NCI-H2227 (cell line): ENCODE data around the gene UBC.

ENCODE experiments used
- DNase-seq: peaks from one replicate; lab custom pipeline; 2025; ENCODE audit not compliant: unreplicated experiment; lab: John Stamatoyannopoulos, UW

UBC gene

GRCh38 chr12:124866195-124866882 is 48.1 kb downstream of the UBC start:
- DNase-seq: no peak

DNA sequence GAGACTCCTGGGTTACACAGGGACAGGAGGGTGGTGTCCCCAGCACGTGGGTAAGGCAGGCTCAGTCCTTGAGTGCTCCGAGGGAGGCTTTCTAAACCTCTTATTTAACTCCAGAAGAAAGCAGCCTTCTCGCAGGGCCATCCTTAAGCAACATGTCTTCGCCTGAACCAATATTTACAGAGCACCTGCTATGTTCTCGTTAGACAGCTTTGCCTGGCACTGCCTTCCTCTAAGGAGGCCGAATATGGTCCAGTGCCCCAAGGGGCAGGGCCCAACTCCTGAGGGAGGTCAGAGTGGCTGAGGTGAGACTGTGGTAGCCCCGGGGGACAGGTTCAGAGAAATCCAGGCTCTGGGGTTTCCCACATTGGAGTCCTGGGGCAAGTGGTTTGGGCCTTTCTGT is 48.7 kb downstream of the UBC start:
- DNase-seq: no peak

DNA sequence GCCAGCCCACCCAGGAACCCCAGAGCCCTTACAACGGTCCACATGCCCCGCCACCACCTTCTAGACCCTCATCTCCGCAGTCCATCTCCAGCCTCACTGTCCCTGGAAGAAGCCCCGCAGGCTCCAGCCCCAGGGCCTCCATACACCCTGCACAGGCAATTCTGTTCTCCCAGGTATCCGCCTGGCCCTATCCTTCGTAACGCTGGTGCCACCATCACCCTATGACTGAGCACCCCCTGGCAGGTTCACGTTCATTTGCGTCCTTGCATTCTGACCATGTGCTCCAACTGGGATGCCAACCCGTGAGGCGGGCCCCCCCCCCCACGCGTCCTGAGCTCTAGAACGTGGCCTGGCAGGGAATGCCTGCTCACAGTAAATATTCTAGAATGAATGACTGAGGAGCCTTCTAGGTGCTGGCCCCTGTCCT is 50.1 kb downstream of the UBC start:
- DNase-seq: no peak

DNA sequence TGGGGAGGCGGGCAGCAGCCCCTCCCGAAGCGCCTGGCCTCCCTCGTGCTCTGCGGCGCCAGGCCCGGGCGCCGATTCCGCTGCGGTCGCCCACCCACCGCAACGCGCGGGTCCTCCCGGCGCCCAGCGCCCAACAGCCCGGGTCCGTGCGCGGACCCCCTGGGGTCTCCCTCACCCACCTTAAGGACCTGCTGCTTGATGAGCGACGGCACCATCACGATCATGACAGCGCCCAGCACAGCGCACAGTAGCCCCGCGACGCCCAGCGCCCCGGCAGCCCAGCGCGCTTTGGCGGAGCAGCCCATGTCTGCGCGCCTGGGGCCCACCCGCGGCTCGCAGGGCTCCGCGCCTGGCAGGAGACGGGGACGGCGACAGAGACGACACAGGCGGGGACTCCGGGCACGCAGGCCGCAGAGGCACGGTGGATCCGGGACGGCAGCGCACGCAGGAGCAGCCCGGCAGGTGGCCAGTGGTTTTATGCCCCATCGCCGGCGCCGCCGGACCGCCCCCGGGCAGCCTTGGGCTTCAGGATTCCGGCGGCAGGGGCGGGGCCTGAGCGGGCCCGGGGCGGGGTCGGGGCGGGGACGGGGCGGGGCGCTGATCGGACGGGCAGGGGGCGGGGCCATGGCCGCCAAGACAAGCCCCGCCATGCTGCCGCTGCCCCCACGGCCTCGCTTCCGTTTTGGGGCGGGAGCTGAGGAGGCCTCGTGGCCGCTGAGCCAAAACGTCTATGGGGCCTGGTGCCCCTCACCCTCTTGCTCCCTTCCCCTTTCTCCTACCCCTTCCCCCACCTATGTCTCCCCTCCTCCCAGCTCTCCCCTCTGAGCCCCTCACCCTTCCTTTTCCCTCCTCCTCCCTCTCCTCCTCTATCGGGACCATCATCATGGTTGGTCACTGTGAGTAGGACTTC is 50.8 kb downstream of the UBC start, which contains the start of gene SCARB1:
TSS of gene SCARB1 (minus strand) at position 449 of the 910 bp plus-strand sequence. CDS start at position 305, 144 bp downstream.
- peak; percentile 87 for DNase-seq

GRCh38 chr12:124862768-124863415 is 51.6 kb downstream of the UBC start:
- peak; percentile 44 for DNase-seq

DNA sequence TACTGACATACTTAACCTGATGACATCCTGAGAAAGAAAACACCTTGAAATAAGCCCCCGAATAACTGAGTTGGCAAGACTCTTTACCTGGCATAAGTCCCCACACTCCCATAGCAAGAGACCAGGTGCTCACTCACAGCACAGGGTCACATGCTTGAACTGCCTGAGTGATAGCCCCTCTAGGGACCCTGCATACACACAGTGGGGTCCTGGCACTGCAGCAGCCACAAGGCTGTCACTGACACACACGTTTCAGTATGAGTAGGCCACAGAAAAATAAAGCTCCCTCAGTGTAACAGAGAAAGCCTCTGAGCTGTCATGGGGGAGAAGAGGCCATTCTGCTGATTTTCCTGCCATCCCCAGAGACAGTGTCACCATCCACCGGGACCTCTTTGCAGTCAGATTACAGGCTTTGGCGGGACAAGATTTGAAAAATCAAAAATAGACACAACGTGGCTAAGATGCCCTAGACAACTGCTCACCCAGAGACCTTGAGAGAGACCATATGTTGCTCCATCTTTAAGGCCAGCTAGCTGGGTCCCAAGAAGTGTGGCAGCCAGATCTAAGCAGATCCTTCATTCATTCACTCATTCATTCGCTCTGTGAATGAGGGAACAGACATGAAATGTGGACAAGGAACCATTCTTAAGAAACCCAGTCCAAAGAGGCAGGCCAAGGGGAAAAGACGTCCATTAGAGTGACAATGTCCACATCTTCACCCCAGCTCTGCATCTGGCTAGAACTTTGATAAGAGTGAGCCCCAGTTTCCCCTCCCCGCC is 52.4 kb downstream of the UBC start:
- DNase-seq: no peak
